HCT116 (cell line): ENCODE results near the gene C2CD2.

Experiments
- EZH2 ChIP-seq: fragments of 200-600 bp; sonication (generic); IDR thresholded peaks from 2 replicates; pipeline ENCODE4 v1.6.1; 2017; ENCODE audit warnings: antibody characterized with exemption, mixed run types
- JUND ChIP-seq: IDR thresholded peaks from 2 replicates; pipeline ENCODE4 v1.6.1; 2012
- MAX ChIP-seq: IDR thresholded peaks from 2 replicates; pipeline ENCODE4 v1.6.1; 2012
- POLR2A ChIP-seq: IDR thresholded peaks from 2 replicates; pipeline ENCODE4 v1.7.0; 2011; ENCODE audit warnings: borderline replicate concordance; ENCODE audit not compliant: insufficient read depth, insufficient read length; ENCODE audit errors: extremely low read depth
- POLR2AphosphoS5 ChIP-seq: IDR thresholded peaks from 2 replicates; pipeline ENCODE4 v1.6.1; 2011; ENCODE audit warnings: mild to moderate bottlenecking, low read depth, low read length, moderate library complexity
- RAD21 ChIP-seq: IDR thresholded peaks from 2 replicates; pipeline ENCODE4 v1.6.1; 2012; ENCODE audit warnings: low read depth, mild to moderate bottlenecking
- TCF7L2 ChIP-seq: IDR thresholded peaks from 2 replicates; pipeline ENCODE4 v1.7.0; 2011; ENCODE audit warnings: borderline replicate concordance, inconsistent platforms; ENCODE audit not compliant: insufficient read depth, insufficient read length; ENCODE audit errors: extremely low read depth
- TF ChIP-seq, protein P1 (sequence below), 3 experiments: fragments of 200-600 bp in 1 of 3; sonication (generic) in 1 of 3; IDR thresholded peaks in 2 of 3; conservative IDR thresholded peaks in 1 of 3; 2 replicates each; pipeline ENCODE4 v1.5.1; 2012 to 2017; ENCODE audit warnings: low read depth in 2 of 3, low read length in 2 of 3, antibody characterized with exemption in 1 of 3, borderline replicate concordance in 1 of 3, control low read depth in 1 of 3, mild to moderate bottlenecking in 1 of 3, mixed read lengths in 1 of 3, mixed run types in 1 of 3, moderate library complexity in 1 of 3; ENCODE audit not compliant: insufficient read depth in 1 of 3
- TF ChIP-seq, protein P2 (sequence below): IDR thresholded peaks from 2 replicates; pipeline ENCODE4 v1.6.1; 2012; ENCODE audit warnings: low read depth

GRCh38 chr21:41952568-41953248 is 1.1 kb downstream of the C2CD2 start:
- no peak for TF ChIP-seq MAX
- no peak for TF ChIP-seq TCF7L2
- TF ChIP-seq POLR2AphosphoS5, result no peak
- TF ChIP-seq, protein P1, sequence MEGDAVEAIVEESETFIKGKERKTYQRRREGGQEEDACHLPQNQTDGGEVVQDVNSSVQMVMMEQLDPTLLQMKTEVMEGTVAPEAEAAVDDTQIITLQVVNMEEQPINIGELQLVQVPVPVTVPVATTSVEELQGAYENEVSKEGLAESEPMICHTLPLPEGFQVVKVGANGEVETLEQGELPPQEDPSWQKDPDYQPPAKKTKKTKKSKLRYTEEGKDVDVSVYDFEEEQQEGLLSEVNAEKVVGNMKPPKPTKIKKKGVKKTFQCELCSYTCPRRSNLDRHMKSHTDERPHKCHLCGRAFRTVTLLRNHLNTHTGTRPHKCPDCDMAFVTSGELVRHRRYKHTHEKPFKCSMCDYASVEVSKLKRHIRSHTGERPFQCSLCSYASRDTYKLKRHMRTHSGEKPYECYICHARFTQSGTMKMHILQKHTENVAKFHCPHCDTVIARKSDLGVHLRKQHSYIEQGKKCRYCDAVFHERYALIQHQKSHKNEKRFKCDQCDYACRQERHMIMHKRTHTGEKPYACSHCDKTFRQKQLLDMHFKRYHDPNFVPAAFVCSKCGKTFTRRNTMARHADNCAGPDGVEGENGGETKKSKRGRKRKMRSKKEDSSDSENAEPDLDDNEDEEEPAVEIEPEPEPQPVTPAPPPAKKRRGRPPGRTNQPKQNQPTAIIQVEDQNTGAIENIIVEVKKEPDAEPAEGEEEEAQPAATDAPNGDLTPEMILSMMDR (IDR thresholded peaks at IDR 0.05 in 2 of 3, conservative IDR thresholded peaks at IDR 0.05 in 1 of 3; ENCODE audit: borderline replicate concordance in 1 of 3, insufficient read depth in 1 of 3, low read depth in 2 of 3, low read length in 2 of 3), result no peak
- no peak for TF ChIP-seq POLR2A
- no peak for TF ChIP-seq RAD21
- no peak for TF ChIP-seq JUND
- TF ChIP-seq, protein P2, sequence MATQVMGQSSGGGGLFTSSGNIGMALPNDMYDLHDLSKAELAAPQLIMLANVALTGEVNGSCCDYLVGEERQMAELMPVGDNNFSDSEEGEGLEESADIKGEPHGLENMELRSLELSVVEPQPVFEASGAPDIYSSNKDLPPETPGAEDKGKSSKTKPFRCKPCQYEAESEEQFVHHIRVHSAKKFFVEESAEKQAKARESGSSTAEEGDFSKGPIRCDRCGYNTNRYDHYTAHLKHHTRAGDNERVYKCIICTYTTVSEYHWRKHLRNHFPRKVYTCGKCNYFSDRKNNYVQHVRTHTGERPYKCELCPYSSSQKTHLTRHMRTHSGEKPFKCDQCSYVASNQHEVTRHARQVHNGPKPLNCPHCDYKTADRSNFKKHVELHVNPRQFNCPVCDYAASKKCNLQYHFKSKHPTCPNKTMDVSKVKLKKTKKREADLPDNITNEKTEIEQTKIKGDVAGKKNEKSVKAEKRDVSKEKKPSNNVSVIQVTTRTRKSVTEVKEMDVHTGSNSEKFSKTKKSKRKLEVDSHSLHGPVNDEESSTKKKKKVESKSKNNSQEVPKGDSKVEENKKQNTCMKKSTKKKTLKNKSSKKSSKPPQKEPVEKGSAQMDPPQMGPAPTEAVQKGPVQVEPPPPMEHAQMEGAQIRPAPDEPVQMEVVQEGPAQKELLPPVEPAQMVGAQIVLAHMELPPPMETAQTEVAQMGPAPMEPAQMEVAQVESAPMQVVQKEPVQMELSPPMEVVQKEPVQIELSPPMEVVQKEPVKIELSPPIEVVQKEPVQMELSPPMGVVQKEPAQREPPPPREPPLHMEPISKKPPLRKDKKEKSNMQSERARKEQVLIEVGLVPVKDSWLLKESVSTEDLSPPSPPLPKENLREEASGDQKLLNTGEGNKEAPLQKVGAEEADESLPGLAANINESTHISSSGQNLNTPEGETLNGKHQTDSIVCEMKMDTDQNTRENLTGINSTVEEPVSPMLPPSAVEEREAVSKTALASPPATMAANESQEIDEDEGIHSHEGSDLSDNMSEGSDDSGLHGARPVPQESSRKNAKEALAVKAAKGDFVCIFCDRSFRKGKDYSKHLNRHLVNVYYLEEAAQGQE, result no peak
- no peak for TF ChIP-seq EZH2
